Dermis microvascular lymphatic vessel endothelial cell (primary cell): ENCODE measurements around the gene PTPN11. TPM values are rescaled to one million over a fixed set of nuclear protein-coding genes. Genes with fewer than 3 reads are reported as not detected.
"Not testable (repeated sequence)": the region's sequence is repeated elsewhere in the genome, so short reads cannot be mapped to it uniquely, and the experiment has no call there.

Source experiments
- DNase-seq, 2 donors: peaks; one replicate each; pipeline versions ENCODE4 v3.0.0 to v3.0.0-alpha.2; 2010; ENCODE audit warnings: low read depth in 2 of 2
- total RNA-seq: library from RNA; depleted of rRNA; stranded (reverse); fragments of >200 nt; gene quantifications from 2 replicates; pipeline ENCODE4 v1.2.1, GENCODE V29; 2014

The PTPN11 gene
- total RNA-seq, 1 donor from 2014 or later = 60.1 TPM

- peak; percentile 83 to 94 for DNase-seq
These were observed 9.5 kb upstream of the PTPN11 start, which contains the start of gene RPL6 for GRCh38 chr12:112409064-112409905. RPL6 (minus strand) TSS chr12:112409605; CDS start chr12:112408656, 949 bp downstream.

DNA sequence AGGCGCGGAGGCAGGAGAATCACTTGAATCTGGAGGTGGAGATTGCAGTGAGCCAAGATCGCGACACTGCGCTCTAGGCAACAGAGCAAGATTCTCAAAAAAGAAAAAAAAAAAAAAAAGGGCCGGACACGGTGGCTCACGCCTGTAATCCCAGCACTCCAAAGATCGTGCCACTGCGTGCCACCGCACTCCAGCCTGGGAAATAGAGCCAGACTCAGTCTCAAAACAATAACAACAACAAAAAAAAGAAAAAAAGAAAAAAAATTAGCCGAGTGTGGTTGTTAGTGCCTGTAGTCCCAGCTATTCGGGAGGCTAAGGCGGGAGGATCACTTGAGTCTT is 8.9 kb upstream of the PTPN11 start:
- DNase-seq = no peak

- peak; percentile 48 to 67 for DNase-seq
These were observed 4.7 kb upstream of the PTPN11 start for GRCh38 chr12:112413855-112414625.

DNA sequence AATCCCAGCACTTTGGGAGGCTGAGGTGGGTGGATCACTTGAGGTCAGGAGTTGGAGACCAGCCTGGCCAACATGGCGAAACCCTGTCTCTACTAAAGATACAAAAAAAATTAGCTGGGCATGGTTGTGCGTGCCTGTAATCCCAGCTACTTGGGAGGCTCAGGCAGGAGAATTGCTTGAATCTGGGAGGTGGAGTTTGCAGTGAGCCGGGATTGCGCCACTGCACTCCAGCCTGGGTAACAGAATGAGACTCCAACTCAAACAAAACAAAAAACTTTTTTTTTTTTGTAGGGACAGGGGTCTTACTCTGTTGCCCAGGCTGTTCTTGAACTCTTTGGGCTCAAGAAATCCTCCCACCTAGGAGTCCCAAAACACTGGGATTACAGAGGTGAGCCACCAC is 3.3 kb upstream of the PTPN11 start:
- DNase-seq = not testable (repeated sequence)

GRCh38 chr12:112418273-112418607 is 507 bp upstream of the PTPN11 start:
- no peak for DNase-seq

DNA sequence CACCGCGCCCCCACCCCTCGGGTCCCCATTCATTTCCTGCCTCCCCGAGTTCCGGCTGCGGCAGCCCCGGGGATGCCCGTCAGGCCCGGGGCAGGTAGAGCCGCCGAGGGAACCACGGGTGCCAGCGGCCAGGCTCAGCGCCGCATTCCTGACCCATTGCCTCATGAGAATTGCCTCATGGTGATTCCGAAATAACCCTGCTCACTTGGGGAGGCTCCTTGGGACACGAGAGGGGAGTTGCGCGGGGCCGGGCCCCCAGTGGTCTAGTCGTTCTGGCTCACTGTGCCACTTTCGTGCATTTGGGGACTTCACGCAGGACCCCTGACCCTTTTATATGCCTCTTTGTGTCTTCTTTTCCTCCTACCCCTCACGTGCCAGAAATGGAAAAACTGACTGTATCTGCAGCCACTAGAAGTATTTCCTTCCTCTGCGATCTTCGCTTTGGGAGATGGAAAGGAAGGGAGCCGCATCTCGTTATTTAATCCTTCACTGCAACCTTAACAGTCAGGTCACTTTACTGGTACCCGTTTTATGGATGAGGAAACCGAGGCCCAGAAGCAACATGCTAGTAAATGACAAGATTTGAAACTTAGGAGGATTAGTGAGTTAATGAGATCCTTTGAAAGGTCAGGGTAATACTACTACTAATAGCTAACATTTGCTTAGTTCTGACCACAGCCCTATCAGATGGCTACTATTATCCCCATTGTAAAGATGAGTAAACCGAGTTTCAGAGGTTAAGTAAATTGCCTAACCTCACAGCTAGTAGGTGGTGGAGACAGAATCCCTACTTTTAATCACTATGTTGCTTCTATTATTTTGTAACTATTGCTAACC is 768 bp downstream of the PTPN11 start:
- peak; percentile 56 to 68 for DNase-seq

DNA sequence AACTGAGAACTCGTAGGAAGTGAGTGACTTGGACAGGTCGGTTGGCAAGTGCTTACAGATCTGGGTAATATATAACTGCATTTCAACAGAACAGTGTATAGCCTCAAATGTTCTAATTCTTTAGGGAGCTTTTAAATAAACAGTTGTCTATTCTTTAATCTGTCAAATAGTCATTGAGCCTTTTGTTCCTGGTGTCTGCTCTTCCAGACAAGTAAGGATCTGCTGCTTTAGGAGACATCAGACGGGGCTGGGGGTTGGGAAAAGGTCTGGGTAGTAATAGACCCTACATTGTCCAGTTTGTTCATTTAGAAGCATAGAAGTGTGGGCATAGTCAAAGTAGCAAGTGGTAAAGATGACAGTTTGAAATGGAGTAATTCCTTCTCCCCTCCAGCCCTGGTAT is 2.0 kb downstream of the PTPN11 start:
- DNase-seq = no peak

GRCh38 chr12:112421363-112421762 is 2.6 kb downstream of the PTPN11 start:
- DNase-seq = no peak

DNA sequence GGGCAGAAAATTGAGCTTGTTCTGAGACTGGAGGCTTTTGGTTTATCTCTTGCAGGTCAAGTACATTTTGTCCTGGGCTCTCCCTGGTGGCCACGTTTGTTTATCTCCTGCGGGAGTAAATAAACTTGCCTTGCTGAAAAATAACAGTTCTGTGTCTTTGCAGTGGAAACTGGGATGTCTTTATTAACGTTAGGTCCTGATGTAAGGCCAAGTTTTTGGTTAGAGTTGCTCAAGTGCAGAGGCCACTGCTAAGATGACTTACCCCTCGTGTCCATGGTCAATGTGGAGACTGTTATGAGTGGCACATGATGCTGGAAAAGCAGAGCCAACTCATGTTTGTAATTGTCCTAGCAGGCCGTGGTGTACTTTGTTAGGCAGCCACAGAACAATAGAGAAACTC is 3.8 kb downstream of the PTPN11 start:
- DNase-seq = no peak

DNA sequence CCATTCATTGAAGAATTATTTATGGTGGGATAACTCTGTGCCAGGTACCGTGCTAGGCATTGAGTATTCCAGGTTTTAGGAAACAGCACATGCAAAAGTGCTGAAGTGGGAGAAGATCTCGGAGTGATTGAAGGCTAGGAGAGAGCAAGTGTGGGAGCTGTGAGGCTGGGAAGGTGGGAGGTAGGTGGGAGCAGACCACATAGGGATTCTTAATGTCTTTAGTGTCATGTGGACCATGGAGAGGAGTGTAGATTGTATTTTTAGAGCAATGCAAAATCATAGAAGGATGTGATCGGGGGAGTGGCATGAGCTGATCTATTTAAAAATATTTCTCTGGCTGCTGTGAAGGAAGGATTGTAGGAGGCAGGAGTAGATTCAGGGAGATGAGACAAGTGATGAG is 5.4 kb downstream of the PTPN11 start:
- no peak for DNase-seq

- DNase-seq = no peak
These were observed 7.0 kb downstream of the PTPN11 start for GRCh38 chr12:112425582-112426382.

GRCh38 chr12:112427760-112428159 is 9.0 kb downstream of the PTPN11 start:
- DNase-seq = no peak

GRCh38 chr12:112430929-112431328 is 12.2 kb downstream of the PTPN11 start:
- DNase-seq = no peak

DNA sequence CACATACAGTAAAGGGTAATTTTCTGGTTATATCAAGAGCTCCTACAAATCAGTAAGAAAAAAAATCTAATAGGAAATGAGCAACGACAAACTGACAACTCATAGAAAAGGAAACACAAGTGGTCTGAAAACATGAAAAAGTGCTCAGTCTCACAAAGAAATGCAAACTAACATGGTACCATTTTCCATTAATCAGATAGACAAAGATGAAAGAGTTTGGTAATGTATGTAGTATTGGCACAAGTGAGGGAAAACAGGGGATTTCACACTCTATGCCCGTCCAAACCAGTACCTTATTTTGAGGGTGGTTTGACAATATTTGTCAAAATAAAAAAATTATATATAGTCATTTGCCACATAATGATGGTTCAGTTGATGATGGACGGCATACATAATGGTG is 13.2 kb downstream of the PTPN11 start:
- no peak for DNase-seq

- DNase-seq = no peak
These were observed 14.8 kb downstream of the PTPN11 start for GRCh38 chr12:112433551-112433950.

DNA sequence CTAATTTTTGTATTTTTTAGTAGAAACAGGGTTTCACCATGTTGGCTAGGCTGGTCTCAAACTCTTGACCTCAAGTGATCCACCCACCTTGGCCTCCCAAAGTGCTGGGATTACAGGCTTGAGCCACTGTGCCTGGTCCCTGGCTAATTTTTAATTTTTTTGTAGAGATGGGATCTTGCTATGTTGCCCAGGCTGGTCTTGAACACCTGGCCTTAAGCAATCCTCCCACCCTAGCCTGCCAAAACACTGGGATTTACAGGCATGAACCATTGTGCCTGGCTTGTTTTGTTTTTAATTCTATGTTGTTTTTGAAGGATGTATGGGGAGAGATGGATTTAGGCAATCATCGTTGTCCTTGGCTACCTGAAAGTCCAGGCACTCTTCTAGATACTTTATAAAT is 19.9 kb downstream of the PTPN11 start:
- not testable (repeated sequence) for DNase-seq

DNA sequence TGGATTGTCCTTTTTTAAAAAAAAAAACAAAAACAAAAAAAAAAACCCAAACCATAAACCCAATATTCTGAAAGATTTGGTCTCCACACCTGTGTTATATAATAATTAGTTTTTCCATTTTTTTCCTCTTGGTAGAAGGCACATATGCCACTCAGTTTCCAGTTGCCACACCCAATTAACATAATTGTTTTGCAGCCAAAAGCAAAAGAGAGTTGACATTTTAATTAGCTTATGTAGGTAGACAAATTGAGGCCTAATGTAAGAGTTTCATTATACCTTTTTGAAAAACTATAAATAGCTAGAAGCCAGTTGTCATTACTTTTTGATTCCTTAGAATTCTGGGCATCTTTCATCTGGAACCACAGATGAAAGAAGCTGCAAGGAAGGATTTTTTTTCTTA is 21.0 kb downstream of the PTPN11 start:
- no peak for DNase-seq

DNA sequence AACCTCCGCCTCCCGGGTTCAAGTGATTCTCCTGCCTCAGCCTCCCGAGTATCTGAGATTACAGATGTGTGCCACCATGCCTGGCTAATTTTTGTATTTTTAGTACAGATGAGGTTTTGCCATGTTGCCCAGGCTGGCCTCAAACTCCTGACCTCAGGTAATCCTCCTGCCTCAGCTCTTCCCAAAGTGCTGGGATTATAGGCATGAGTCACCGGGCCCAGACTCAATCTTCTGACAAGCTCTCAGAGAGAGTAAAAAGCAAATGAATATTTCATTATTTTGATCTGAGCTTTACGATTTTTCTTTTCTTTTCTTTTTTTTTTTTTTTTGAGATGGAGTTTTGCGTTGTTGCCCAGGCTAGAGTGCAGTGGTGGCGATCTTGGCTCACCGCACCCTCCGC is 21.9 kb downstream of the PTPN11 start:
- DNase-seq = not testable (repeated sequence)

- DNase-seq = no peak
These were observed 25.2 kb downstream of the PTPN11 start for GRCh38 chr12:112443916-112444315.

DNA sequence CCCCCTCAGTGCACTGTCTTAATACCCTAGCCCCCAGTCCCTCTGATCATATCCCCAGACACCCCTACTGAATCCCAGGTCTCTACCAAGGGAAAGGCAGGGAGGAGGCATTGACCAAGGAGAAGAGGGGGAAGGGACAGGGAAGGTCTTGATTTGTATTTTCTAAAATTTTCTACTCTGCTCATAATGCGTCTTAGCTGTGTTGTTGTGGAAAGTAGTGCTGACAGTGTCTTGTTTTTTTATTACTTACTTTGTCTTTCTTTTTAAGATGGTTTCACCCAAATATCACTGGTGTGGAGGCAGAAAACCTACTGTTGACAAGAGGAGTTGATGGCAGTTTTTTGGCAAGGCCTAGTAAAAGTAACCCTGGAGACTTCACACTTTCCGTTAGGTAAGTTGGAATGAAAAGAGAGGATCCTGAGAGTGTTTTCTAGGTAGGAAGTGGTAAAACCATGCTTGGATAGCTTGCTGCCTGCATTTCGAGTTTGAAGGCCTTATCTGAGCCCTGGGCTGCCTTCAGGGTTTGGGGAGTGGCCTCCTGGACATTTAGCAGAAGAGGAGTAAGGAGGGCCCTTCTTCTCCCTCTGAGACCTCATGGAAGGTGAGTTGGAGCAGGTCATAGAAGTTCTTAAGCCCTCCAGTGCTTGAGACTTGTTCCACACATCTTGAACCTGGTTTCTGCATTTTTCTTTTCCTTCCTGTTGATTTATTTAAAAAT is 27.4 kb downstream of the PTPN11 start:
- DNase-seq = no peak

GRCh38 chr12:112447106-112447505 is 28.4 kb downstream of the PTPN11 start:
- DNase-seq = no peak
